ENCODE results near the gene CFAP57. TPM values are rescaled to one million over a fixed set of nuclear protein-coding genes. Genes with fewer than 3 reads are reported as not detected.

The CFAP57 gene
- total and polyA plus RNA-seq, 12 donors = 0.09 to 0.35 (median 0.16) TPM; not detected in 5

DNA sequence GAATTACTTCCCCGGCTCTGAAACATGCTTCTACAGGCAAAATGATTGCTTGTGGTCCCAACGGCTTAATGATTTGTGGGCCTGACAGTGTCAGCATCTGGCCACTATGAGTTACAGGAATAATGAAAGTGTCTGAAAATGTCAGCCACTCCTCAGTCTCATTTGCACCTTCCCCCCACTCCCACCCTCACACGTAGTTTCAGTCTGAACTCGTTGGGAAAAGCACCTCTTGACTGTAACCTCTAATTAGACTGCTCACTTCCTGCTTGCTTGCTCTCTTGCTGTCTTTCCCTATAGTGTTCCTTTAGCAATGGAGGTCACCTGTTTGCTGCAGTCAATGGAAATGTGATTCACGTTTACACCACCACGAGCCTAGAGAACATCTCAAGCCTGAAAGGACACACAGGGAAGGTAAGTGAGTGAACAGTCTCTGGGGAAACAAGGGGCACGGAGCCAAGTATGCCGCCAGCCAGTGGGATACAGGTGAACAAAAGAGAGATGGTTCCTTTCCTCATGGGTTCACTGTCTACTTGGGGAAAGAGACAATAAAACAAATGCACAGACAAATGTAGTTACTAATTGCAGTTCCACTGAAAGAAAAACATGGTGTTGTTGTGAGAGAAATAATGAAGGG, 27.1 kb downstream of the CFAP57 start:
- TF ChIP-seq CTCF (IDR thresholded peaks at IDR 0.05) = no peak
- Histone ChIP-seq H3K9me3 (peaks cover 0 to 18% (median 0%) of the 10 kb centered on the region in 11 donors), H3K36me3 (no peaks in the 10 kb centered on the region), H3K4me1 (no peaks in the 10 kb centered on the region), H3K4me3 (no peak overlapping the region), H3K27ac (no peak overlapping the region), H3K27me3 (no peaks in the 10 kb centered on the region)
- WGBS, 2 donors = 71 to 72% methylated on average over 8 of the region's 8 CpGs
- no peak for ATAC-seq
- intact Hi-C loops (cut with DNase I) = no loop called here
- no peak for DNase-seq

DNA sequence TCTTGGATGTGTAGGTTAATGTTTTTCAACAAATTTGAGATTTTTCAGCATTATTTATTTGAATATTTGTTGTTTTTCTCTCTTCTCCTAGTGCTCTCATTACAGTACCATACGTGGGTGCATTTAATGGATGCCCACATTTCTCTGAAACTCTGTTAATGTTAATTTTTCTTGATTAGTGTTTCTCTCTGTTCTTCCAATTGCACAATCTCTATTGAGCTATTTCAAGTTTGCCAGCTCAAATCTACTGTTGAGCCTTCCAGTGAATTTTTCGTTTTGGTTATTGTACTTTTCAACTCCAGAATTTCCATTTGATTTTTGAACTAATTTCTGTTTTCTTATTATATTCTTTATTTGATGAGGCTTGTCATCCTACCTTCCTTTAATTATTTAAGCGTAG, 31.7 kb downstream of the CFAP57 start:
- Histone ChIP-seq H3K27me3 (no peaks in the 10 kb centered on the region), H3K9me3 (peaks cover 0 to 11% (median 0%) of the 10 kb centered on the region in 11 donors), H3K4me1 (peaks cover 3 to 29% (median 20%) of the 10 kb centered on the region in 9 donors), H3K27ac (no peak overlapping the region), H3K36me3 (no peaks in the 10 kb centered on the region), H3K4me3 (no peak overlapping the region)
- intact Hi-C loops (cut with DNase I) = no loop called here
- TF ChIP-seq CTCF (IDR thresholded peaks at IDR 0.05) = no peak
- 77 to 98% methylated on average over 3 of the region's 3 CpGs for WGBS, 2 donors
- ATAC-seq (no peak), DNase-seq (no peak)

GRCh38 chr1:43204394-43204793, 32.3 kb downstream of the CFAP57 start:
- Histone ChIP-seq H3K9me3 (peaks cover 0 to 11% (median 0%) of the 10 kb centered on the region in 11 donors), H3K36me3 (no peaks in the 10 kb centered on the region), H3K27me3 (no peaks in the 10 kb centered on the region), H3K4me1 (peaks cover 3 to 29% (median 20%) of the 10 kb centered on the region in 9 donors), H3K4me3 (no peak overlapping the region), H3K27ac (no peak overlapping the region)
- DNase-seq (no peak), ATAC-seq (no peak)
- no peak for TF ChIP-seq CTCF (IDR thresholded peaks at IDR 0.05)
- 88 to 89% methylated on average over 1 of the region's 1 CpG for WGBS, 2 donors
- intact Hi-C loops (cut with DNase I) = no loop called here

GRCh38 chr1:43205671-43206070, 33.5 kb downstream of the CFAP57 start:
- H3K9me3 ChIP-seq = peaks cover 0 to 11% (median 0%) of the 10 kb centered on the region in 11 donors
- DNase-seq (no peak), ATAC-seq (no peak)
- peak overlapping the region in 9 of 10 donors; percentile 49 to 85 (median 77) for H3K27ac ChIP-seq
- no peaks in the 10 kb centered on the region for H3K27me3 ChIP-seq
- no peak for TF ChIP-seq CTCF (IDR thresholded peaks at IDR 0.05)
- 79 to 81% methylated on average over 4 of the region's 4 CpGs for WGBS, 2 donors
- intact Hi-C loops (cut with DNase I) = no loop called here
- no peaks in the 10 kb centered on the region for H3K36me3 ChIP-seq
- no peak overlapping the region for H3K4me3 ChIP-seq
- H3K4me1 ChIP-seq = peaks cover 3 to 29% (median 20%) of the 10 kb centered on the region in 9 donors
